Peyer's patch (tissue), 4 donors: ENCODE measurements around the gene RHD.

Experiments used
- CTCF ChIP-seq, 6 experiments: fragments of 450-650 bp in 4 of 6; fragments of 200-600 bp in 2 of 6; sonication (generic) in 1 of 6; IDR thresholded peaks; one replicate each; pipeline ENCODE4 v1.5.1; 2017 to 2019; ENCODE audit warnings: antibody characterized with exemption in 6 of 6, mild to moderate bottlenecking in 3 of 6, moderate library complexity in 1 of 6
- POLR2A ChIP-seq, 2 donors: fragments of 450-650 bp; IDR thresholded peaks; one replicate each; pipeline ENCODE4 v1.5.1; 2017; ENCODE audit warnings: antibody characterized with exemption in 2 of 2, mild to moderate bottlenecking in 2 of 2, moderate library complexity in 2 of 2

- no peak for TF ChIP-seq CTCF (IDR thresholded peaks at IDR 0.05)
- TF ChIP-seq POLR2A (IDR thresholded peaks at IDR 0.05): no peak
Observed at GRCh38 chr1:25356441-25356840, 84.1 kb downstream of the RHD start.
